ENCODE results near the gene ATP13A2.

Gene ATP13A2

DNA sequence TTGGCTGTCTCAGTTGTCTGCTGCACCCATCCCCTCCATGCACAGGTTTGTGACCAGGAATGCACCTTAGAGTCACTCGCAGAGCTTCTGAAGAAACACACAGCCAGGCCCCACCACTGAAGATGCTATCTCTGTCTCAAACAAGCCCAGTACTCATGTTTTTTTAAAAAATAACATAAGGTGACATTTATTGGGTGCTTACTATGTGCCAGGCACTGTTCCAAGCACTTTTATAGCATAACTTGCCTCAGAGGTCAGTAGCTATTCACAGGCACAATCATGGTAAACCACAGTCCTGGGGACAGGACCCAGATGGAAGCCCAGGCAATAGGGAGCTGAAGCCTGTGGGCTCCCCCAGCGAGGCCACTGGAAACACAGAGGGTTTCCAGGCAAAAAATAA, 8.8 kb upstream of the ATP13A2 start:
- Mint-ChIP-seq H3K9me3 (ENCODE audit: low read depth) (no peaks in the 10 kb centered on the region), H3K27ac (no peak overlapping the region), H3K4me3 (no peak overlapping the region), H3K36me3 (no peaks in the 10 kb centered on the region), H3K27me3 (no peaks in the 10 kb centered on the region), H3K4me1 (ENCODE audit: low read depth) (peaks cover 1% of the 10 kb centered on the region)

DNA sequence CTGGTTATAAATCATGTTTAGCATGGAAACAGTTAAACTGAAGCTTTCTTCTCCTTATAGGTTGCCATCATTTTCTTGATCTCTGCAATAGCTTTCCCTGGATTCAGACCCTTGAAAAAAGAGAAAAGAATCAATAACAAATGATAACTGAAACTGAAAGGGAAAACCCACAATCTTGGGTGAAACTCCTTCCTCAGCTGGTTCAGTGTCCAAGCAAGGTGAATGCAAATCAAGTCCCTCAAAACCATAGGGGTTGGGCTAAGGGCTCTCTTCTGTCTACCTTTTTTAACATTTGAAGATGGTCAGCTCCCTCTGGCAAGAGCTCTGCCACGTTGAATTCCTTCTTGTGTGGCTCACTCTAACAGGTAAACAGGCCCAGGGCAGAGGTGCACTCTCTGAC, 7.1 kb upstream of the ATP13A2 start:
- no peaks in the 10 kb centered on the region for H3K27me3 Mint-ChIP-seq
- H3K4me1 Mint-ChIP-seq (ENCODE audit: low read depth): peaks cover 1% of the 10 kb centered on the region
- H3K36me3 Mint-ChIP-seq: no peaks in the 10 kb centered on the region
- H3K9me3 Mint-ChIP-seq (ENCODE audit: low read depth): no peaks in the 10 kb centered on the region
- no peak overlapping the region for H3K4me3 Mint-ChIP-seq
- peak overlapping the region; percentile 61 for H3K27ac Mint-ChIP-seq

DNA sequence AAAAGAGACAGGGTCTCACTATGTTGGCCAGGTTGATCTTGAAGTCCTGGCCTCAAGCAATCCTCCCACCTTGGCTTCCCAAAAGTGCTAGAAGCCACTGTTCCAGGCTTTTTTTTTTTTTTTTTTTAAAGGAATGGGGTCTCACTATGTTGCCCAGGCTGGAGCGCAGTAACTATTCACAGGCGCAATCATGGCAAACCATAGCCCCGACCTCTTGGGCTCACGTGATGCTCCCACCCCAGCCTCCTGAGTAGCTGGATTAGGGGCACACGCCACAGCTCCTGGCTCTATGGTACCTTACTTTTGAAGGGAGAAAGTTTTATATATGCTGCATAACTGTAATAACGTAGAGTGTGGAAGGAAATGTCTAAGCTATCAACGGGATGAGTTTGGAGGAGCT, 5.7 kb upstream of the ATP13A2 start:
- Mint-ChIP-seq H3K27ac (no peak overlapping the region), H3K36me3 (no peaks in the 10 kb centered on the region), H3K4me3 (no peak overlapping the region), H3K27me3 (no peaks in the 10 kb centered on the region), H3K4me1 (ENCODE audit: low read depth) (peaks cover 1% of the 10 kb centered on the region), H3K9me3 (ENCODE audit: low read depth) (no peaks in the 10 kb centered on the region)

DNA sequence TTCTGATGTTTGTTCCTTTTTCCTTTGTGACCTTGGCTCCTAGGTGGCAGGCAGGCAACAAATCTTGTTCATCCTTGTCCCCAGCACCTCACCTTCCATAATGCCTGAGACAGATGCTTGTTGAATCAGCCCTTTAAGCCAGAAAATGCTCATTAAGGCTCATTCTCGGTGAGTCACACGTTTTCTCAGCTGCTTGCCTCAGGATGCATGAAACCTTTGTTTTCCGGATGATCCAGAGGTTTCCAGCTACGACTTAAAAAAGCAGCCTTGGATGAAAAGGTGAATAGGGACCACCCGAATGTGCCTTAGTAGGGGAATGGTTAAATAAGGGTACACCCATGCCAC, 4.6 kb upstream of the ATP13A2 start:
- H3K4me1 Mint-ChIP-seq (ENCODE audit: low read depth): peaks cover 5% of the 10 kb centered on the region
- H3K27ac Mint-ChIP-seq: no peak overlapping the region
- H3K9me3 Mint-ChIP-seq (ENCODE audit: low read depth): no peaks in the 10 kb centered on the region
- no peaks in the 10 kb centered on the region for H3K27me3 Mint-ChIP-seq
- no peaks in the 10 kb centered on the region for H3K36me3 Mint-ChIP-seq
- H3K4me3 Mint-ChIP-seq: no peak overlapping the region

DNA sequence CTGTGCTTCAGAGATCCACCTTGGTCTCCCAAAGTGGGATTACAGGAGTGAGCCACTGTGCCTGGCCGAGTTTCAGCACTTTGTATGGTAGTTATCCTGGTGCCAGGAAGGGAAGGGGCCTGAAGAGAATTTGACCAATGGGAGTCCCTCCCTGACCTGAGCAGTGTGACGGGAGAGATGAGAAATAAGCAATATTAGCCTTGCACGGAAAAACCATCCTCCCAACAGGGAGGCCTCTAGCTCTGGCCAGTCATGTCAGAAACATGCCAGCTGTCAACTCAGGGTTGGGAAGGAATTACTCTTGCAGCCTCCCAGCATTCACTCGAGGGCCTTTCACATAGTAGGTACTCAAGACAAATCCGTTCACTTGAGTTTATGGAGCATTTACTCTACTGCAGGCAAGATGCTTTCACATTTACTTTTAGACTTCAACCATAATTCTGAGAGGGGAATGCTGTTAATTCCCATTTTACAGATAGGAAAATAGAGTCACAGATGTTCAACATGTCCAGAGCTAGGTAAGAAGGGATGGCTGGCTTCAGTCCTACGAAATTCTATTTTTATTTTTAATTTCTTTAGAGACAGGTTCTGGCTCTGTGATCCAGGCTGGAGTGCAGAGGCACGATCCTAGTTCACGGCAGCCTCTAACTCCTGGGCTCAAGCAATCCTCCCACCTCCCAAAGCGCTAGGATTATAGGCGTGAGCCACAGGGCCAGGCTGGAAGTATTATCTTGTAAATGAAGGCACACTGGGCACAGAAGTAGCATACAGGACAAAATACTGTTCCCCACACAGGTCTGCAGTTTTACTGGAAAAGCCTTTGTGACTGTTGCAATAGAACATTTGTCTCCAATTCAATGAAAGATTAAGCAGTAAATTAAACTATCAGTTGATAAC, 3.2 kb upstream of the ATP13A2 start:
- Mint-ChIP-seq H3K9me3 (ENCODE audit: low read depth) (no peaks in the 10 kb centered on the region), H3K4me3 (no peak overlapping the region), H3K27me3 (no peaks in the 10 kb centered on the region), H3K36me3 (no peaks in the 10 kb centered on the region), H3K27ac (no peak overlapping the region), H3K4me1 (ENCODE audit: low read depth) (peaks cover 15% of the 10 kb centered on the region)

DNA sequence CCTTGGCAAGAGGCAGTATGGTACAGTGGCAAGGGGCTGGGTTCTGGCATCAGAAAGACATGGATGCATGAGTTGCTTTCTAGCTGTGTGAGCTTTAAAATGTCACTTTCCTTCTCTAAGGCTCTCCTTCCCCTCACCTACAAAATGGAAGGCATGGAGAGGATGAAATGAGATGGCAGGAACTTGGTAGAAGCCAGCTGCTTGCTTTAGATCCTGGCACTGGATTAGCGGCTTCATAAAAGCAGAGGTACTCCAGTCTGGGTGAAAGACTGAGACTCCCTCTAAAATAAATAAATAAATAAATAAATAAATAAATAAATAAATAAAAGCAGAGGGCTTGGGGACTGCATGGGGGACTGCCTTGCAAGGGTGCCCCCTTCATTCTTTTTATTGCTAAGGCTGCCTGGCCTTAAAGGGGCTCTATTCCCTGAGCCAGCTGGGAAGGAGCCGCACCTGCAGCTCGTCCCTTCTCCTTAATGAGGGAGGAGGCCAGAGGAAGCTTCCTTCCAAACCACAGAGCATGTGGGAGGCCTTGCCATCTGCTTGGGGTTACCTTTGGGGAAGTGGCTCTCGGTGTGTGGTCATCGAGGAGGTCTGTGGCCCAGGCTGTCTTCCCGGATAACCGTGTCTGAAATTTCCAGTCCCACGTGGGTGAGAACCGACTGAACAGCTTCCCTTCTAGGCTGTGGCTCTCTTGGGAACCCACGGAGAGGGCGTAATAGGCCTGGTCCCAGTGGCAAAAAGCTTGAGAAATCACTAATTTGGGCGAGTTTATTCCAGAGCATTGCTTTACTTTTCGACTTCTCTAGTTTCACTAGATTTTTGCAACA, 2.0 kb upstream of the ATP13A2 start:
- H3K9me3 Mint-ChIP-seq (ENCODE audit: low read depth): no peaks in the 10 kb centered on the region
- H3K27ac Mint-ChIP-seq: no peak overlapping the region
- peak overlapping the region; percentile 10 for H3K4me3 Mint-ChIP-seq
- H3K36me3 Mint-ChIP-seq: no peaks in the 10 kb centered on the region
- H3K27me3 Mint-ChIP-seq: no peaks in the 10 kb centered on the region
- H3K4me1 Mint-ChIP-seq (ENCODE audit: low read depth): peaks cover 16% of the 10 kb centered on the region

DNA sequence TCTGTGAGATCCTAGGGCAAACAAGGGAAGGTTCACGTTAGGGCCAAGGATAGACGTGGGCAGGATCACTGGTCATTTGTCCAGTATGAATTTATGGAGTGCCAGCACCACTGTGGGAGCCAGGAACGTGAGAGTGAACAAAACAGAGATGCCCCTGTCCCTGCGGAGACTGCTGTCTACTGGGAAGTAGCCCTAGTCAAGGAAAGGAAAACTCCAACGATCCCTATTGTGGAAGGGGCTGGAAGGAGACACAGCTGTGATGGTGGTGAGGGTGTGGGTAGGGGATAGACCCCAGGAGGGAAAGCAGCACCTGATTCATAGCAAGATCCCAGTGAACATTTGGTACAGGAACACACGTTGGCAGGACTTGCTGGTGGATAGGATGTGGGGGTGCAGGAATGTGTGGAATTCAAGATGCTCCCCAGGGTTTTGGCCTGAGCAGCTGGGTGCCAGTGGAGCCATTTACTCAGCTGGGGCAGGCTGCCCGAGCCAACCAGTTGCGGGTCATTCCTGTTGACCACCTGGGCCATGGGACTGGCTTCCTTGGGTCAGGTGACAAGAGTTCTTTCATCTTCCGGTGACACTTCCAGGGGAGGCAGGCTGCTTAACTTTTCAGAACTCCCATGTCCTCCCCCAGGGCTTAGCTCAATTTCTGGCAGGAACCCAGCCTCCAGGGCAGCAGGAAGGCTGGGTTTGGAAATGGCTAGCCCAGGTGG, 1.2 kb upstream of the ATP13A2 start:
- peaks cover 16% of the 10 kb centered on the region for H3K4me1 Mint-ChIP-seq (ENCODE audit: low read depth)
- no peaks in the 10 kb centered on the region for H3K9me3 Mint-ChIP-seq (ENCODE audit: low read depth)
- H3K27me3 Mint-ChIP-seq: no peaks in the 10 kb centered on the region
- no peaks in the 10 kb centered on the region for H3K36me3 Mint-ChIP-seq
- peak overlapping the region; percentile 10 for H3K4me3 Mint-ChIP-seq
- no peak overlapping the region for H3K27ac Mint-ChIP-seq

DNA sequence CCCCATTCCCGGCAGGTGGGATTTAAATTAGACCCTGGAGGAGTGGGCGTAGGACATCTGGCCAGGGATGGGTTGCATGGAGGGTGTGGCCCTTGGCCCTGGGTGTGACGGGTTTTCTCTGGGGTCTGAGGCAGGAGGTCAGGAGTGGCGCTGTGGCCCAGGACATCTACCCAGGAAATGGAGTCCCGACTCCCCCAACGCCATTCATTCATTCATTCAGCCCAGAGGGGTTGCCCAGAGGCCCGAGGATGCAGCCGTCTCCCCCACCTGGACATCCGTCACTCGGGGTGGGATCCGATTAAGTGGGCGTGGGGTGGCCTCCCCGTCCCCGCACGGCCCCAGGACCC, 663 bp downstream of the ATP13A2 start:
- no peaks in the 10 kb centered on the region for H3K36me3 Mint-ChIP-seq
- H3K4me1 Mint-ChIP-seq (ENCODE audit: low read depth): peaks cover 16% of the 10 kb centered on the region
- H3K9me3 Mint-ChIP-seq (ENCODE audit: low read depth): no peaks in the 10 kb centered on the region
- H3K4me3 Mint-ChIP-seq: peak overlapping the region; percentile 85
- H3K27me3 Mint-ChIP-seq: no peaks in the 10 kb centered on the region
- no peak overlapping the region for H3K27ac Mint-ChIP-seq

DNA sequence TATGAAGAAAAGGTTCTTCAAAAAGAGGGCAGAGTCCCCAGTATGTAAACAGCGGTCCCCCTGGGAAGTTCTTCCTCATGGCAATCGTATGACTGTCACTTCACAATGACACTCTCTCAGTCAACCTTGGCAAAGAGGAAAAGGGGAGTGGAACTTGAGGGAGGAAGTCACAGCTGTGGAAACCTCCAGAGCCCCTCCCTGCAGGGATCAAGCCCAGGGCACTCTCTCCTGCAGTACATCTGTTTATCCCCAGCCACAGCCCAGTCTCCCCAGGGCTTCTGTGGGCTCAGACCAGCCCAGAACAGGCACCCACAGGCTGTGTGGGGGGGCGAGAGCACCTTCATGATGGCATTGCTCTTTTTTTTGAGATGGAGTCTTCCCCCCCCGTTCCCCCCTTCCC, 2.0 kb downstream of the ATP13A2 start:
- Mint-ChIP-seq H3K27ac (no peak overlapping the region), H3K4me1 (ENCODE audit: low read depth) (peaks cover 16% of the 10 kb centered on the region), H3K36me3 (no peaks in the 10 kb centered on the region), H3K4me3 (peak overlapping the region; percentile 42), H3K9me3 (ENCODE audit: low read depth) (no peaks in the 10 kb centered on the region), H3K27me3 (no peaks in the 10 kb centered on the region)

DNA sequence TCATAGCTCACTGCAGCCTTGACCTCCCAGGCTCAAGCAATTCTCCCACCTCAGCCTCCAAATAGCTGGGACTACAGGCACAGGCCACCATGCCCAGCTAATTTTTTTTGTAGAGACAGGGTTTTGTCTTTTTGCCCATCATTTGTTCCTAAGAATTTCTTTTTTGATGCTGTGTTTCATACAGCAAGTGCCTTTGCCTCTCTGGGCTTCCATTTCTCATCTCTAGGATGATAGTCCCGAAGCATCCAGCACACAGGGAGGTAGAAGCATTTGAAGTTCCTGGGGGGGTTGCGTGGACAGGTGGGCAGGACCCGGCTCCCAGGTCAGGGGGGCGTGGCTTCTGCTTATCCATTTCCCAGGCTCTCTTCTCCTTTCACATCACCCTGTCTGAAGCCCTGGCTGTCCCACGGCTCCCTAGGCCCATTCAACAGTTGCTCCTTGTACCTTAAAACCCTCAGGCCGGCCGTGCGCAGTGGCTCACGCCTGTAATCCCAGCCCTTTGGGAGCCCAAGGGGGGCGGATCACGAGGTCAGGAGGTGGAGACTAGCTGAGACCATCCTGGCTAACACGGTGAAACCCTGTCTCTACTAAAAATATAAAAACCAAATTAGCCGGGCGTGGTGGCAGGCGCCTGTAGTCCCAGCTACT, 3.4 kb downstream of the ATP13A2 start:
- no peak overlapping the region for H3K27ac Mint-ChIP-seq
- H3K4me1 Mint-ChIP-seq (ENCODE audit: low read depth): peaks cover 16% of the 10 kb centered on the region
- H3K27me3 Mint-ChIP-seq: no peaks in the 10 kb centered on the region
- H3K9me3 Mint-ChIP-seq (ENCODE audit: low read depth): no peaks in the 10 kb centered on the region
- H3K4me3 Mint-ChIP-seq: no peak overlapping the region
- H3K36me3 Mint-ChIP-seq: no peaks in the 10 kb centered on the region

DNA sequence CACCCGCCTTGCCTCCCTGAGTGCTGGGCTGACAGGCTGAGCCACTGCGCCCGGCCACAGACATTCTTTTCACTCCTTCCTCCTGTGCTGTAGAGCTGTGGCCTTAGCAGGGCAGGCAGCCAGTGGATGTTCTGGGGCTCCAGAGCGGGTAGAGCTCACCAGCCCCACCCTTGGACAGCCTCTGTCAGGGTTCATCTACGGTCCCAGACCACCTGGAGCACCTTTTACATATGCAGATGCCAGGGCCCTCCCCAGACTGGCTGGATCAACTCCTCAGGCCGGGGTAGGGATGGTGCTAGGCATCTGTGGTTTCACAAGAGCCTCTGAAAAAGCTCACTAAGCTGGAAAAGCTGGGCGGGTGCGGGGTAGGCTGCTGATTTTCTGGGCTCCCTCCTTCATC, 4.6 kb downstream of the ATP13A2 start:
- H3K4me3 Mint-ChIP-seq: no peak overlapping the region
- H3K9me3 Mint-ChIP-seq (ENCODE audit: low read depth): no peaks in the 10 kb centered on the region
- H3K36me3 Mint-ChIP-seq: no peaks in the 10 kb centered on the region
- no peak overlapping the region for H3K27ac Mint-ChIP-seq
- no peaks in the 10 kb centered on the region for H3K27me3 Mint-ChIP-seq
- H3K4me1 Mint-ChIP-seq (ENCODE audit: low read depth): peaks cover 15% of the 10 kb centered on the region

DNA sequence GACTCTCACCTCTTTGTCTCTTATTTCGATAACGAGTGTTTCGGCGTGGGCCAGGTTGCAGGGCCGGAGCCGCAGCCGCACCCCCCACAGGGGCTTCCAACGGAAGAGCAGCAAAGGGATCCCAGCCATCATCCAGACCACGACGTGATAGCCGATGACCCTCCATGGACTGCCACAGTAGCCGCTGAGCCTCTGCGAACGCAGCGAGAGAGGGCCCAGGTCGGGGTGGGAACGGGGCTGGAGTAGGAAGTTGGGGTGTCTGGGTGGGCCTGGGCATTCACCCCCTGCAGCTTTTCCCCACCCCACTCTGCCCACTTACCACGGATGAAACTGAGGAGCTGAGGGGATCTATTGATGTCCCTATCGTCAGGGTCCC, 6.4 kb downstream of the ATP13A2 start:
- peaks cover 6% of the 10 kb centered on the region for H3K4me1 Mint-ChIP-seq (ENCODE audit: low read depth)
- H3K4me3 Mint-ChIP-seq: no peak overlapping the region
- no peaks in the 10 kb centered on the region for H3K27me3 Mint-ChIP-seq
- no peak overlapping the region for H3K27ac Mint-ChIP-seq
- H3K9me3 Mint-ChIP-seq (ENCODE audit: low read depth): no peaks in the 10 kb centered on the region
- H3K36me3 Mint-ChIP-seq: no peaks in the 10 kb centered on the region

DNA sequence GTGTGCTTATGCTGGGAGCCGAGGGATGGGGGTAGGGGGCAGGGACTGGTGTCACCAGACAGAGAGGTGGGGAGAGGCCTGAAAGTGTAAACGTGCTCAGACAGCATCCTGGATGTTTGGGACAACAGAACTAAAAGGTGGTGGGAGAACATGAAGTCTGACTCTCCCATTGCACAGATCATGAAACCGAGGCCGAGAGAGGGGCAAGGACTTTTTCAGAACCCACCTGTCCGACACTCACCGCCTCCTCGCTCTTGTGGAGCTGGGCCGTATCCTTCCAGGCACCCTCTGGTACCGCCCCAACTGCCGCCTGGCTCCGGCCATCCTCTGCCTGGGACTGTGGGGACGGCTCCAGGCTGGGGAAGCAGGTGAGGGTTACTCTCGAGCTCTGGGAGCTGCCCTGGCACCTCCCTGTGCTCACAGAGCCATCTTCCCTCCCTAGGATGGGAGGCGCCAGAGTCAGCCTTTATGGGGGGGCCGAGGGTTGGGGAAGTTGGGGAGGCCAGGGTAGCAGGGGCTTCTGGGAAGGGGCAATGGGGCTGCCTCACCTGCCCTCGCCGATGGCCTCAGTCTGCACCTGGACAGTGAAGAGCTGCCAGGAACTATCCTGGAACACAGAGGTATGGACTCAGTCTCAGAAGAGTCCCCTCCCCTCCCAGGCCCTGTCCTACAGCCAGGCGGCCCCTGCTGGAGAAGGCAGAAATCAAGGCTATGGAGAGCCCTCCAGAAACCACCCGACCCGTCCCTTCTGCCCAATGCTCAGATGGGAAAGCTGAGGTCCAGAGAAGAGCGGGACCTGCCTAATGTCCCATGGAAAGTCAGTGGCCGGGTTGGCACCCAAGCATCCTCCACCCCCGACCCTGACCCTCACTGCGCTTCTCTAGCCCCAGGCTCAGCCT, 7.0 kb downstream of the ATP13A2 start:
- no peaks in the 10 kb centered on the region for H3K9me3 Mint-ChIP-seq (ENCODE audit: low read depth)
- H3K27ac Mint-ChIP-seq: no peak overlapping the region
- no peaks in the 10 kb centered on the region for H3K36me3 Mint-ChIP-seq
- peaks cover 1% of the 10 kb centered on the region for H3K4me1 Mint-ChIP-seq (ENCODE audit: low read depth)
- H3K4me3 Mint-ChIP-seq: no peak overlapping the region
- H3K27me3 Mint-ChIP-seq: no peaks in the 10 kb centered on the region

DNA sequence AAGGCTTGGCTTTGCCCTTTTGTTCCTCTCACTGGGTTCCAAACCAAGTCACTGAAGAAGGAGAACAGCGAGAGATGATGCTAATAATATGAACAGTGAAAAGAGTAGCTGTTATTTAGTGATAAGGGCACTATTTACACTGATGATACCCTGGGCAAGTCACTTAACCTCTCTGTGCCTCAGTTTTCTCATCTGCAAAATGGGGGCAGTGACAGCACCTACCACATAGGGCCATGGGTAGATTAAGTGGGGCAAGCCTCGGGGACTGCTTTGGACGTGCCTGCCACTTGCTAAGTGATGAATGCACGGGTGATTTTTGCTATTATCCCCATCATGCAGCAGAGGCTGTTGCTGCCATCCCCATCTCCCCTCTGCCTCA, 9.2 kb downstream of the ATP13A2 start:
- Mint-ChIP-seq H3K4me1 (ENCODE audit: low read depth) (no peaks in the 10 kb centered on the region), H3K27ac (no peak overlapping the region), H3K9me3 (ENCODE audit: low read depth) (no peaks in the 10 kb centered on the region), H3K27me3 (no peaks in the 10 kb centered on the region), H3K36me3 (peaks cover 5% of the 10 kb centered on the region), H3K4me3 (no peak overlapping the region)
